ENCODE data around the gene RFX8. TPM values are rescaled to one million over a fixed set of nuclear protein-coding genes. Genes with fewer than 3 reads are reported as not detected.

Gene RFX8
- total and polyA plus RNA-seq, 2 of the 13 experiments (the other 11 are each of a cell fraction or from before 2014, with no cell fraction given), result not detected

- Histone ChIP-seq H3K79me2 (ENCODE audit: insufficient read depth, low read length) (no peaks in the 10 kb centered on the region), H4K20me1 (ENCODE audit: insufficient read depth, low read length) (no peaks in the 10 kb centered on the region), H3K9me3 (ENCODE audit: low read length) (no peaks in the 10 kb centered on the region), H2AFZ (ENCODE audit: low read length) (no peak overlapping the region), H3K36me3 (replicated peaks in 1 of 2; ENCODE audit: control insufficient read depth in 1 of 2, insufficient read depth in 2 of 2, low read length in 2 of 2) (no peaks in the 10 kb centered on the region), H3K4me1 (ENCODE audit: insufficient read depth, low read length) (no peaks in the 10 kb centered on the region), H3K9ac (ENCODE audit: insufficient read depth, low read depth, low read length) (no peak overlapping the region), H3K27me3 (ENCODE audit: control insufficient read depth in 1 of 2, insufficient read depth in 2 of 2, low read length in 2 of 2) (peaks cover 0 to 13% of the 10 kb centered on the region in 2 experiments; a peak in 1 of 5 replicates), H3K4me3 (replicated peaks in 1 of 3; ENCODE audit: insufficient read depth in 1 of 3, low read depth in 2 of 3, low read length in 3 of 3) (no peak overlapping the region), H3K4me2 (ENCODE audit: low read depth, low read length) (no peak overlapping the region), H3K27ac (ENCODE audit: extremely low read length, insufficient read depth, low read length) (no peak overlapping the region)
- ATAC-seq, result no peak
- DNase-seq (ENCODE audit: low spot score), result no peak
- CTCF ChIA-PET (ENCODE audit: low intra/inter-chr PET ratio, low total read pairs), result no interaction called here
- 58% methylated on average over 5 of the region's 5 CpGs for WGBS (ENCODE audit: low lambda C conversion rate)
- no TSS peak for BruUV-seq (replicated peaks)
- no peak for TF ChIP-seq ZNF431 (CRISPR knock-in tag; IDR thresholded peaks at IDR 0.05; ENCODE audit: borderline replicate concordance, low read depth)
- no peak for TF ChIP-seq MIER2 (CRISPR knock-in tag; IDR thresholded peaks at IDR 0.05)
- TF ChIP-seq RCOR2 (CRISPR knock-in tag; IDR thresholded peaks at IDR 0.05), result no peak
- TF ChIP-seq SAP130 (CRISPR knock-in tag; IDR thresholded peaks at IDR 0.05; ENCODE audit: low read depth), result no peak
- TF ChIP-seq TFDP1 (CRISPR knock-in tag; IDR thresholded peaks at IDR 0.05; ENCODE audit: borderline replicate concordance), result no peak
- no peak for TF ChIP-seq ZNF451 (CRISPR knock-in tag; IDR thresholded peaks at IDR 0.05)
- TF ChIP-seq ZFP82 (CRISPR knock-in tag; IDR thresholded peaks at IDR 0.05; ENCODE audit: borderline replicate concordance), result no peak
- no peak for TF ChIP-seq ZZZ3 (CRISPR knock-in tag; IDR thresholded peaks at IDR 0.05; ENCODE audit: borderline replicate concordance)
- no peak for TF ChIP-seq CENPX (CRISPR knock-in tag; IDR thresholded peaks at IDR 0.05)
- TF ChIP-seq ZNF564 (CRISPR knock-in tag; IDR thresholded peaks at IDR 0.05), result no peak
- POLR2A ChIA-PET, result no interaction called here
- in situ Hi-C loops (cut with HindIII; ENCODE audit: extremely low pct_ligation_motif_present, low pct_unique_long_range_greater_than_20kb), result no loop called here
- intact Hi-C loops (cut with micrococcal nuclease; ENCODE audit: unreplicated experiment), result no loop called here
- no peak for FAIRE-seq
Measured at GRCh38 chr2:101500860-101501259, 25.9 kb upstream of the RFX8 start.
